HG02588 (cell line): ENCODE measurements around the gene LONP2.
"Not testable (repeated sequence)": the region's sequence is repeated elsewhere in the genome, so short reads cannot be mapped to it uniquely, and the experiment has no call there.

Experiments used
- ATAC-seq: cut with Tn5 transposase; IDR thresholded peaks from one replicate; pipeline ENCODE4 v1.9.1; 2021; ENCODE audit warnings: mild to moderate bottlenecking, moderate library complexity; ENCODE audit not compliant: unreplicated experiment

LONP2 gene

DNA sequence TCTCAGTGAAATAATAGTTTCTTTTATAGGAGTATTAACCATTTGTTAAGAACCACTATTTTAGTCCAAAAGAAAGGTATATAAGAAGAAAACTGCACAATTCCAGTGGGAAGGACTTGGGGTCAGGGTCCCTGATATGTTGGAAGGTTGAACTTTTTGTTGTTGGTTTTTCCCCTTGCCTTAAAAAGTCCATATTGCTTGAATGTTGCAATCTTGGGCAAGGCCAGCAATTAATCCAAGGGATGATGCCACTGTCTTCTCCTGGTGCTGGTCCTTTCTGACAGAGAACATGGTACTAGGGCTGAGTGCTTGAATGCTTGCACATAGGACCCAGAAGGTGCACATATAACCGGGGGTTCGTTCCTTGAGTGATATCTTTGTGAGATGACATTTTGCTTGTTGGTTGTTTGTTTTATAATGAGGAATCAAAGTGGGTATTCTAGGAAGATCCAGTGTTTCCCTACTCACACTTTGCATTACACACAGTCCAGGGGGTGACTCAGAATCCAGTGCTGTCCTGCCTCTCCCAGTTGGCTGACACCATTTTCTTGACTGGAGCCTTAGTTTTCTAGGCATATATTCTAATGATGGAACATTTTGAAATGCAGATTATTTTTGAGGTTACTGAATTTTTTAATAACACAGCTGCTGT is 86.2 kb downstream of the LONP2 start:
- no peak for ATAC-seq

DNA sequence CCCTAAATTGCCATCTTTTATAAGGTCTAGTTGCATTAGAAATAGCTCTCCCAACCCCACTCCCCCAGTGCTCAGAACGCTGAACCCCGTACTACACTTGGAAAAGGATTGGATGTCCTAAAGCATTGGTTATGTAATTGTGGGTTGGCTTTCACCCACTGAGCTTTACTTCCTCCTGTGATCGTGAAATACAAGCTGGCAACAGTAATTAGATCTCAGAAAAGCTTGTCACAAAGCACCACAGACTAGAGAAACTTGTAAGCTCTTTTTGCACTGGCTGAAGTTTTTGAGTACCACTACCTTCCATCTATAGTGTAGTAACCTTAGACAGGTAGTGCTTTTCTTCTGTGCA is 86.7 kb downstream of the LONP2 start:
- ATAC-seq = no peak

DNA sequence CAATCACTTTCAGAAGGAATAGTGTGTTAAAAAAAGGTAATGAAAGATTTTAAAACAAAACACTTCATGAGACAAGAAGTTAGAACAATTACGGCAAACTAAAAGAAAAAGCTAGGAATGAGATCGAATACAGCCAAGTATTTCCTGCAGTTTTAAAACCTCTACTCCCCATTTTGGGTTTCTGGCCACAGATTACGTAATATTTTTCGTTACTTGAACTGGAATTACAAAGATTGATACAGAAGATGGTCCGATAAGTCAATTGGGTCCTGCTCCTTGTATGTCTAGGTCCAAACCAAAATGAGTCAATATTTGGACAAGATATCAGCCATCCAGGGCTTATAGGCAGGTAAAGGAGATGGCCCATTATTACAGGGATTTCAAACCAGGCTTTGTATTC is 88.9 kb downstream of the LONP2 start:
- no peak for ATAC-seq

DNA sequence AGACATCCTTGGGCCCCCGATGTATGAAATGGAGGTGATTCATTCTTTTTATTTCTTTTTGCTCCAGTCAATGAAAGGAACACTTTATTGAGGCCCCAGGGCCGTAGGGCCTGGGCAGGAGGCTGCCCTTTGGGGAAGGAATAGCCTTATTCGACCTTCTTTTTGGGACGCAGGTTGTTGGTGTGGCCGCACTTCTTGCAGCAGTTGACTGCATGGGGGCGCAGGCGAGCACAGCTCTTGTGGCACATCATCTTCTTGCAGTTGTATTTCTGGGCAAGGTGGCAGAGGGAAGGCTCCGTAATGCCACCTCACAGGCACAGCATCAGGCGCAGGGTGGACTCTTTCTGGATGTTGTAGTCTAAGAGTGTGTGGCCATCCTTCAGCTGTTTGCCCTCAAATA is 90.2 kb downstream of the LONP2 start:
- no peak for ATAC-seq

DNA sequence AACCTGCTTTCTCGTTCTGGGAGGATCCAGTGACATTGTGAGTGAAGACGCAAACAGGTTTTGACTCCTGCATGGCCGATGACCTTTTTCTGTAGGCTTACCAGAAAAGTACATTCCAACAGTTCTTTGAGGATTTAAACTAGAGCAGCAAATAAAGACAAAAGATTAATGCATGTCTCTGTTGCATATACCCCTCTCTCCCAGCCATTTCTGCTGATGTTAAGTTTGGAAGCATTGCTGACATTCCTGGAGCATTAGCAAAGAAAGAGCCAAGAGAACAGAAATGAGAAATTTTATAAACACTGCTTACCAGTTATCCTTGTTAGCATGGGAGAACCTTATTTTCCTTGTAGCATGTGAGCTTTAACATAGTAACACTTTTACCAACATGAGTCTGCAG is 91.9 kb downstream of the LONP2 start:
- no peak for ATAC-seq

DNA sequence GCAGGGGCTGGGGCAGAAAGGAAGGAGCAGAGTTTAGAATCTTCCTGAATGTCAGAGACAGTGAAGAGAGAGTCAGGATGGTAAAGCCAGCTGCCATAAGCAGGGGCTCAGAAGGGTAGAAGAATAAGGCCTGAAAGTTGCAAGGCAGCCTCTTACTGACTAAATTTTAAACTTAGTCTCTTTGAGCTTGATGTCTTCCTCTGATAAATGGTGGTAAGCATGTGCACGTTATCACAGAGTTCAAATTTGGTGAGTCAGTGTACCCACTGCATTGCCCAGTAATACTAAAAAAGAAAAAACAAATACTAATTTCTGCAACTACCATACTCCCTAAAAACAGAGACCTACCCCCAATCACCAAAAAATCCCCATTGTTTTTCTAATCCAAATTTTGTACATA is 96.0 kb downstream of the LONP2 start:
- ATAC-seq = no peak

DNA sequence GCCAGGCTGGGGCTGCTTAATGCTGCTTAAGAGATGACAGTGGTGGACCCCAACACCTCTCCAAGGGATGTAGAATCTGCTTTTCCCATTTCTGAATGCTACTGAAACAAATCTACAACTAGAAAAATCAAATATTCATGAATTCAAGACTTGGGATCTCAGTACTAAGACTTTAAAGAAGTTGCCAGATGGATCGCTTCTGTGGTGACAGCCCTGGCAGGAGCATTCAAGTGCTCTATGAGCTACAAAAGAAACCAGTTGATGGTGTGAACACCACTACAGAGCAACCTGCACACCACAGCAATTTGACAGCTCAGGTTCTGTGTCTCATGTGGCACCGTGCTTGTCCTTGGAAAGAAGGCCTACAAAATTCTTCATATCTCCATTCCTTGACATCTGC is 98.5 kb downstream of the LONP2 start:
- no peak for ATAC-seq

DNA sequence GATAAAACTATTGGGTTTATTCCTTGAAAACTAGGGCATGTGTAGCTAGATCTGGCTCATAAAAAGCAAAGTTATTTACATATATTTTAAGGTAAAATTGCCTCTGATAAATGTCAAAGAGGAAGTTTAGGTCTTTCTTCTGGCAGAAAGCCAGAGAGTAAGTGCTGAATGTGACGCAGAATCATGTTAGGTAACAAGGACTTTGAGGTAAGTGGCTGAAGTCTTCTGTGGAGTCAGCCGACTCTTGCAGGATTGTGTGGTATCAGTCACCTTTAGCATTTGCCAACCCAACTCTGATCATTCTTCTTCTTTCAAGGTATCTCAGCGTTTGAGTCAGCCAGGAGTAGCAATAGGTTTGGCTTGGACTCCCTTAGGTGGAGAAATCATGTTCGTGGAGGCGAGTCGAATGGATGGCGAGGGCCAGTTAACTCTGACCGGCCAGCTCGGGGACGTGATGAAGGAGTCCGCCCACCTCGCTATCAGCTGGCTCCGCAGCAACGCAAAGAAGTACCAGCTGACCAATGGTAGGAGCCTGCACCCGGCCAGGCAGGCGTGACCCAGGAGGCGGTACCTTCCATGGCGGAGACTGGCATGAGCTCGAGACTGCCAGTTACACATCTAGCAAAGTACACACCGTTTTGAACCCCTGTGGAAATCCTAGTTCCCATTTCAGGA is 103.2 kb downstream of the LONP2 start:
- ATAC-seq = no peak

DNA sequence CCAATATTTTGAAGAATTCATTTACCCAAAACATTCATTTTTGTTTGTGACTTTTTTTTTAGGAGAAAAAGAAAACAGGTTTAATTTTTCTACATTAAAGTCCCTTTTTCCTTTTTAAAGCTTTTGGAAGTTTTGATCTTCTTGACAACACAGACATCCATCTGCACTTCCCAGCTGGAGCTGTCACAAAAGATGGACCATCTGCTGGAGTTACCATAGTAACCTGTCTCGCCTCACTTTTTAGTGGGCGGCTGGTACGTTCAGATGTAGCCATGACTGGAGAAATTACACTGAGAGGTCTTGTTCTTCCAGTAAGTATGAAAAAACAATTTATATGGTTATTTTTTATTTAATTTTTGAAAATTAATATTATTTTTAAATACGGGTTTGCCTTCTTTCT is 103.9 kb downstream of the LONP2 start:
- no peak for ATAC-seq

DNA sequence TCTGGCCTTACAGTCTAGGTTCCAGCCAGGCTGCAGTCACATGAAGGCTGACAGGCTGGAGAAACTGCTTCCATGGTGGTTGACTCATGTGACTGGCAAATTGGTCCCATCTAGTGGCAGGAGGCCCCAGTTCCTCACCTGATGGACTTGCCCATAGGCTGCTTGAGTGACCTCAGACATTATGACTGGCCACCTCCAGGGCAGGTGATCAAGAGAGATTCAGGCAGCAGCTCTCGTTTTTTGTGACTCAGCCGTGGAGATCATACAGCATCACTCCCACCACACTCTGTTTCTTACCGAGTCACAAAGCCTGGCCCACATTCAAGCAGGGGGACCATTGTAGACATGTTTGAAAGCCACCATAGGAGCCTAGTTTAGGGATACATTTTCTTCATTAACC is 106.6 kb downstream of the LONP2 start:
- no peak for ATAC-seq

DNA sequence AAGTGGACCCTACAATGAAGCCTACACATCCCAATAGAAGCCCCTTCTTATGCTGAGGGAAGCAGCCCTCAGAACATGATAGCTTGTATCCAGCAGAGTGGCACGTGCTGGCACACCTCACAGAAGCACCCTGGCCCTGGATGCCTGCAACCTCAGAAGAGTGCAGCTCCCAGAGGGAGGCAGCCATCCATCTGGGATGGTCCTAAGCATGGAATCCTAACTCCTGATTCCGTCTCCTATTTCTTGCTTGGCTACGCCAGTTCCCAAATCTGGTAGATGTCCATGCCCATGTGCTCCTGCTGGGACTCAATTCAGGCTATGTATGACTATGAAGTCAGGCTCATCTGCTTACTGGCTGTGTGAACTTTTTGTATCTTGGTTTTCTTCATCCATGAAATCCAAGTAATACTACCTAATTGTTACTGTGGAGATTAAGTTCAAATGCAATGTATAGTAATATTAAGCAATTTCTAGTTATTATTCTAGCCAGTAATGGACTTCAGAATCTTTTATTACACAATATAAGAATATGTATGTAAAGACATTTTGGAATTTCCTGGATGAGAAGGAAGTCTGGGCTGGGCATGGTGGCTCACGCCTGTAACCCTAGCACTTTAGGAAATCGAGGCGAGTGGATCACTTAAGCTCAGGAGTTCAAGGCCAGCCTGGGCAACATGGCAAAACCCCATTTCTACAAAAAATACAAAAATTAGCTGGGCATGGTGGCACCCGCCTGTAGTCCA is 108.7 kb downstream of the LONP2 start:
- ATAC-seq = no peak

DNA sequence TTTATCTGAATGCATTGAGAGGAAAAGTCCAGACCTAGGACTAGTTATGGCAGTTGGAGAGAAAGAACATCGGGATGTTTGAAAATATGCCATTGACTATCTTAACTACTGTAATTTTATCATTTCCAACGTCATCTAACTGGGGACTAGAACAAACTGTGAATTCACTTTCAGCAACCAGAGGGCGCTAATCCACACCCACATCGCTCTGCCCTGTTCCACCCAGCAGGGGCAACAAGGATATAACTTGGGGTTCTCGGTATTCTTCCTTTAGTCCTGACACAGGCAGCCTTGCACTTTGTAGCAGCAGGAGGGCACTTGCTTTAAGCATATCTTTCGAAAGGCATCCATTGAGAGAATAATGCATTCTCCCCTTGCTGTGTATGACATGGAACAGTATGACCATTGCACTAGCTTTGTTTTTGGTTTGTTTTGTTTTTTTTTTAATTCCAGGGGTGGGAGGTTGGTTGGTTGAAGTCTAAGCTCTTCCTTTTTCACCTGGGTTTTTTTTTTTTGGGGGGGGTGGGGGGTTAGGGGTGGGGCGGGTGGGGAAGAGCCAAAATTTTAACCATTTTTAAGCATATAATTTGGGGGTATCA is 109.6 kb downstream of the LONP2 start:
- peak; percentile 65 for ATAC-seq

DNA sequence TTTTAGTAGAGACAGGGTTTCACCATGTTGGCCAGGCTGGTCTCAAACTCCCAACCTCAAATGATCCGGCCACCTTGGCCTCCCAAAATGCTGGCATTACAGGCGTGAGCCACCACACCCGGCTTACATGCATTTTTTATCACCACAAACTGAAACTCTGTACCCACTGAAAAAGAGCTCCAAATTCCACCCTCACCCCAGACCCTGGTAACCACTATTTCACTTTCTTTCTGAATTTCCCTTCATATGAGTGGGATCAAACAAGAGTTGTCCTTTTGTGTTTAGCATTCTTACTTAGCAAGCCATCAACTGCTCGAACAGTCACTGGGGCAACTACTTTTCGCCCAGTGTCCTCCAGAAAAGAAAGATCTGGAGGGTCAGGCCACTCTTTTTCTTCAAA is 110.3 kb downstream of the LONP2 start:
- not testable (repeated sequence) for ATAC-seq

DNA sequence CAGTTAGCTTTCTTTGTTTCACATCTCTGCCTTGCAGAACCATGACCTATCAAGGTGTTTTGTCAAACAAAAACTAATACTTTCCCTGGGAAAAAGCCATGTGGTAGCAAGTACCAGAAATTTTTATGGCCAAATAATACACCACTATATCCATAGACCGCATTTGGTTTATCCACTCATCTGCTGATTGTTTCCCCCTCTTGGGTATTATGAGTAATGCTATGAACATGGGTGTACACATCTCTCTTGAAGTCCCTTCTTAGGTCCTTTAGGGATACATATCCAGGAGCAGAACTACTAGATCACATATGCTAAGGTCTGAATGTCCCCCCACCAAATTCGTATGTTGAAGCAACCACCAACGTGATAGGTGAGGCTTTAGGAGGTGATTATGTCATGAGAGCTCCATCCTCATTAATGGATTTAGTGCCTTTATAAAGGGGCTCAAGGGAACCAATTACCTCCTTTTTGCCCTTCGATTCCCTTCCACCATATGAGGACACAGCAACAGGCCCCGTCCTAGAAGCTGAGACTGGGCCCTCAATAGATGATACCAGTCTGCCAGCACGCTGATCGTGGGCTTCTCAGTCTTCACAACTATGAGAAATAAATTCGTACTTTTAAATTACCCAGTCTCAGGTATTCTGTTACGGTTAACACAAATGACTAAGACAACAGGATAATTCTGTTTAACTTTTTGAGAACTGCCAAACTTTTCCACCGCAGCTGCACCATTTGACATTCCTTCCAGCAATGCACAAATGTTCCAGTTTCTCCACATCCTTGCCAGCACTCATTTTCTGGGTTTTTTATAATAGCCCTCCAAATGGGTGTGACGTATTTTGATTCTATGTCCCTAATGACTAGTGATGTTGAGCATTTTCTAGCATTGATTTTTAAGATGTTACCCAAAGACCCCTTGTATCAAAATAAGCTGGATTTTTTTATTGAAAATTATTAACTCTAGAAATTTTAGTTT is 111.1 kb downstream of the LONP2 start:
- no peak for ATAC-seq

DNA sequence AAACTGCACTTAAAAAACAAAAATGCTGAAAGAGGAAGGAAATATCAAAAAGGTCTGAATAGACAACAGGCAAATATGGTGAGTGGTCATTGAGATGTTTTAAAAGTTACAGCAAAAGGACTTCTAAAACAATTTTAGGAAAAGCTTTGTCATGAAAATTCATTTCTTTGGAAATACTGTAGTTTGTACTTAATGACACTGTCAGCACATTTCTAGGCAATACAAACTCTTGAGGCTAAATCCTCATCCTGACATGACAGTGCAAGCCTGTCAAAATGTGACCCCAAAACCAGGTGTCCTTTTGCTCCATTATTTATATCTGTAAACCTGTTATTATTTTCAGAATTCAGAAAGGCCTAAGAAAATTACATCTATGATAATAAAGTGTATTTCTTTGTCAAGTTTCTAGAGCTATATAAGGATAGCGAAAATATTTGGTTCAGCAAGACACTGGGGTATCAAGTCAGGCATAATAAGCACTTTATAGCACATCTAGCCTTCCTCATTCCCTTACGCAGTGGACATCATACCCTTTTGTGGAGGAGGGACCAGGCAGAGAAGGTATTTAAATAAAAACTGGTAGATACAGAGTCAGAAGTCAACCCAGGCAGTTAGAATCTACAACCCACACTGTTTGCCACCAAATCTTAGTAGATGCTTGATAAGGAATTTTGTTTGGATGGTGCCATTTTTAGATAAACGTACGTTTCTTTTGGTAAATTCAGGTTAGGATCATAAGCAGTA is 112.7 kb downstream of the LONP2 start:
- ATAC-seq = no peak

DNA sequence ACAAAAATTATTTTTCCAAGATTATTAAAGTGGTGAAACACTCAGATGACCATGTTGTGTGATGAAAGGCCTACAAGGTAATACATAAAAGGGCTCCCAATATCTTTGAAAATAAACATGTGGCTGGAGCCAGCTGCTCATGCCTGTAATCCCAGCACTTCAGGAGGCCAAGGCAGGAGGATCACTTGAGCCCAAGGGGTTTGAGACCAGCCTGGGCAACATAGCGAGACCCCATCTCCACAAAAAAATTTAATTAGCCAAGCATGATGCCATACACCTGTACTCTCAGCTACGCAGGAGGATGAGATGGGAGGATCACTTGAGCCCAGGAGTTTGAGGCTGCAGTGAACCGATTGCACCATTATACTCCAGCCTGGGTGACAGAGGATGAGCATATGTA is 114.3 kb downstream of the LONP2 start:
- no peak for ATAC-seq

DNA sequence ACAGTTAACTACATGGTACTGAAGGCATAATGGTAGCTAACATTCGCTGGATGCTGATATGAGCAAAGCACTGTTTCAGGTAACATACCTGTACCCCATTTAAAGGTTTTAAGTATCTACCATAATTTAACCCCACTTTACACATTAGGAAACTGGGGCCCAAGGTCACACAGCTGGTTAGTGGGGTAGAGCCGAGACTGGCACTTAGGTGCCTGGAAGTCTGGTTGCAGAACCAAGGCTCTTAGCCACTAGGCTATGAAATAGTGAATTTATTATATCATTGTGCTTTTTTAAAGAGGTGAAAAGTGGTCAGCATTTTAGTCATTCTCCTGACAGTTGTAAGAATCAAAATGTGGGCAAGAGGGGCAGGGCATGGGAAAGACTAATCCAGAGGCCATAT is 115.9 kb downstream of the LONP2 start:
- ATAC-seq = no peak

DNA sequence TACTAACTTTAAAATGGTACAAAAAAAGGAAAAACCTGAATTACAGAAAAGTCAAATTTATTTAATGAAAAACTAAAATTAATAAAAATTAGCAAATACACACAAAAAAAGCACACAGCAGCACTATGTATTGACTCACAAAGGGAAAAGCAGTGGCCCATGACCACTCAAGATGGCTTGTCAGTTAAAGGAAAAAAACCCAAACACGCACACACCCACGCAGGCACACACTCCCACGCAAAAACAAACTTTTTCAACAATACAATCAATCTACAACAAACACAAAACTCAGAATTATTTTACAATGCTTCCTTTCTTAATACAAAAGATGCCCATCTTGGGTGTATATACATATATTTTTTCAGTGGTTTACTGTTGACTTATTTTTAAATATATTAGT is 116.9 kb downstream of the LONP2 start:
- no peak for ATAC-seq

DNA sequence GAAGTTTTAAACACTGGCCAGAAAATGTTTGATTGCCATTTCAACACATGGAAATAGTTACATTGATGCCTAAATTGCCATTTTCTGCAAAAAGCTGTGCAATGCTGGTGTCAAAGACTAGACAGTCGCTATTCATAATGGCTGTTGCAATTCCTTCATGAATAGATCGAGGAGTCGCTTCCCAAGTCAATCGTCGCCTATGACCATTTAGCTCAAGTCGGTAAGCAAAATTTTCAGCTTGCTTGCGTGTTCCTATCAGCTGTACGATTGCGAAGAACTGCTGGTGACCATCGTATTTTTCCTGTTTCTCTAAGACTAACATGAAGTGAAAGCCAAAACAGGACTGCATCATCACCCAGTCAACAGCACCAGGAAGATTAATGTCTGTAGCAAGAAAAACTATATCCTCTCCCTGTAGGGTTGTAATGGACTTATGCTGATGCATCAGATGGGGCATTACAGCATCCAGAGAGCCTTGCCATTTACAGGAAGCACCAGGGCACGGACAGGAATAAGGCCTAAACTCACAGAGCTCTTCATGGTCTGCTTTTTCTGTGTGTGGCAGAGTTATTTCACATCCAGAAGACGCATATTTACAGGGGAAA is 117.5 kb downstream of the LONP2 start:
- no peak for ATAC-seq
